Endothelial cell of umbilical vein (primary cell): ENCODE results near the gene CACNA2D1. TPM values are rescaled to one million over a fixed set of nuclear protein-coding genes. Genes with fewer than 3 reads are reported as not detected.

Experiments
- BruUV-seq: library from RNA; stranded (reverse); fragments of 400-500 nt; replicated peaks from 2 replicates; lab custom pipeline; 2021; lab: Mats Ljungman, UMichigan
- CTCF ChIA-PET: fragments of 300-600, 350-600 bp; sonication (Branson Sonifier 250); formaldehyde crosslinking; loops from one replicate; lab custom pipeline; 2021; ENCODE audit warnings: antibody characterized with exemption, inconsistent platforms; lab: Charles Lee
- POLR2A ChIA-PET: fragments of 300-600, 350-600 bp; sonication (Branson Sonifier 250); formaldehyde crosslinking; loops from one replicate; lab custom pipeline; 2021; ENCODE audit warnings: antibody characterized with exemption, inconsistent platforms; lab: Charles Lee
- DNase-seq: peaks from one replicate; pipeline ENCODE4 v3.0.0-alpha.2; 2011; ENCODE audit warnings: low read depth, low spot score
- FAIRE-seq: peaks from 2 replicates; lab custom pipeline; 2011; peaks lifted over from hg19 to GRCh38; lab: Jason Lieb, UNC
- H2AFZ ChIP-seq: 2 replicates; pipeline ENCODE4 v1.6.0; 2012; ENCODE audit warnings: low read depth, low read length, control low read depth, inconsistent platforms
- H3K27ac ChIP-seq: 2 replicates; pipeline ENCODE4 v1.5.1; 2011; ENCODE audit warnings: low read depth, mild to moderate bottlenecking, control low read depth, low read length, moderate library complexity; ENCODE audit not compliant: insufficient read depth
- H3K27me3 ChIP-seq, 2 experiments: 2 replicates each; pipeline versions ENCODE4 v1.6.0 to v1.6.1; 2011; ENCODE audit warnings: low read length in 2 of 2, mixed read lengths in 1 of 2; ENCODE audit not compliant: control insufficient read depth in 2 of 2, insufficient read depth in 2 of 2
- H3K36me3 ChIP-seq, 2 experiments: 2 replicates in 1 of 2; 3 replicates in 1 of 2; pipeline ENCODE4 v1.5.1; 2011; ENCODE audit warnings: low read length in 2 of 2, mild to moderate bottlenecking in 1 of 2, moderate library complexity in 1 of 2; ENCODE audit not compliant: control insufficient read depth in 2 of 2, insufficient read depth in 2 of 2; ENCODE audit errors: extremely low read depth in 1 of 2
- H3K4me1 ChIP-seq: 3 replicates; pipeline ENCODE4 v1.5.1; 2011; ENCODE audit warnings: mild to moderate bottlenecking, low read length; ENCODE audit not compliant: control insufficient read depth, insufficient read depth; ENCODE audit errors: extremely low read depth
- H3K4me2 ChIP-seq: 2 replicates; pipeline ENCODE4 v1.6.1; 2011; ENCODE audit warnings: low read length, control low read depth, mixed read lengths; ENCODE audit not compliant: insufficient read depth
- H3K4me3 ChIP-seq, 3 experiments: fragments of 200-600 bp in 1 of 3; sonication (generic), shearing (Covaris generic) in 1 of 3; replicated peaks in 1 of 3; 2 replicates each; pipeline ENCODE4 v1.5.1; 2011 to 2016; ENCODE audit warnings: control low read depth in 3 of 3, low read length in 3 of 3, mild to moderate bottlenecking in 2 of 3, inconsistent platforms in 1 of 3, low read depth in 1 of 3, moderate library complexity in 1 of 3; ENCODE audit not compliant: insufficient read depth in 1 of 3
- H3K79me2 ChIP-seq: 2 replicates; pipeline ENCODE4 v1.6.0; 2012; ENCODE audit warnings: low read length, inconsistent platforms; ENCODE audit not compliant: control insufficient read depth, insufficient read depth
- H3K9ac ChIP-seq: replicated peaks from 2 replicates; pipeline ENCODE3; 2011; ENCODE audit warnings: low read length, control low read depth; ENCODE audit not compliant: insufficient read depth; ENCODE audit errors: extremely low read depth
- H3K9me1 ChIP-seq: replicated peaks from 3 replicates; pipeline ENCODE4 v1.6.0; 2011; ENCODE audit warnings: mild to moderate bottlenecking, low read length; ENCODE audit not compliant: control insufficient read depth, insufficient read depth; ENCODE audit errors: extremely low read depth
- H3K9me3 ChIP-seq: replicated peaks from 2 replicates; pipeline ENCODE4 v1.5.1; 2012; ENCODE audit warnings: low read length, inconsistent platforms; ENCODE audit not compliant: control insufficient read depth, insufficient read depth
- H4K20me1 ChIP-seq: replicated peaks from 2 replicates; pipeline ENCODE3; 2011; ENCODE audit warnings: mild to moderate bottlenecking, low read length; ENCODE audit not compliant: control insufficient read depth, insufficient read depth; ENCODE audit errors: extremely low read depth
- CTCF ChIP-seq, 2 donors: IDR thresholded peaks; 1 replicate in 1 of 2; 2 replicates in 1 of 2; pipeline ENCODE4 v1.5.1; 2011; ENCODE audit warnings: low read length in 2 of 2, mild to moderate bottlenecking in 2 of 2, moderate library complexity in 2 of 2, control low read depth in 1 of 2, inconsistent platforms in 1 of 2, low read depth in 1 of 2; ENCODE audit not compliant: insufficient read depth in 1 of 2; ENCODE audit errors: extremely low read depth in 1 of 2
- EZH2 ChIP-seq: IDR thresholded peaks from 2 replicates; pipeline ENCODE4 v1.6.1; 2012; ENCODE audit warnings: borderline replicate concordance, low read depth, mild to moderate bottlenecking, moderate library complexity, low read length, inconsistent platforms; ENCODE audit not compliant: severe bottlenecking
- FOS ChIP-seq: IDR thresholded peaks from 2 replicates; pipeline ENCODE4 v1.6.1; 2011; ENCODE audit warnings: mild to moderate bottlenecking, low read length, moderate library complexity, borderline replicate concordance; ENCODE audit not compliant: insufficient read depth
- GATA2 ChIP-seq: IDR thresholded peaks from 2 replicates; pipeline ENCODE4 v1.7.0; 2011; ENCODE audit warnings: low read depth, mild to moderate bottlenecking, moderate library complexity, mixed read lengths, low read length; ENCODE audit not compliant: insufficient read length, insufficient read depth
- JUN ChIP-seq: IDR thresholded peaks from 2 replicates; pipeline ENCODE4 v1.6.1; 2011; ENCODE audit warnings: borderline replicate concordance, low read depth; ENCODE audit not compliant: insufficient read length, insufficient read depth
- MYC ChIP-seq: IDR thresholded peaks from one replicate; pipeline ENCODE4 v1.6.1; 2011; ENCODE audit warnings: mild to moderate bottlenecking, low read depth, low read length
- POLR2A ChIP-seq: IDR thresholded peaks from 2 replicates; pipeline ENCODE4 v1.6.1; 2012; ENCODE audit warnings: low read depth, mild to moderate bottlenecking, control low read depth, low read length
- POLR2AphosphoS5 ChIP-seq: IDR thresholded peaks from 2 replicates; pipeline ENCODE4 v1.6.1; 2012; ENCODE audit warnings: low read depth, mild to moderate bottlenecking, control low read depth, low read length, moderate library complexity; ENCODE audit not compliant: insufficient read depth
- dilution Hi-C: fragments of 300-500 bp; cut with MboI; formaldehyde crosslinking; loops from one replicate; pipeline ENCODE4 v1.15.0; 2019; ENCODE audit warnings: low sequenced_read_pairs; ENCODE audit not compliant: extremely low pct_ligation_motif_present
- intact Hi-C: fragments of 100-400 bp; cut with micrococcal nuclease; formaldehyde crosslinking; loops from one replicate; pipeline ENCODE4 v1.10.0; 2022
- polyA plus RNA-seq, 4 experiments: library from polyadenylated mRNA; depleted of rRNA in 3 of 4; stranded (reverse) in 3 of 4; unstranded in 1 of 4; fragments of >200 nt; gene quantifications; 2 replicates each; pipeline versions ENCODE4 v1.2.1 to v1.2.3, GENCODE V29; 2011 to 2012; ENCODE audit warnings: missing spikeins in 1 of 4
- total RNA-seq: library from RNA; stranded (reverse); gene quantifications from 2 replicates; pipeline ENCODE4 v1.2.3, GENCODE V29; 2021
- TF ChIP-seq, protein P1 (sequence below): IDR thresholded peaks from 2 replicates; pipeline ENCODE4 v1.6.1; 2011; ENCODE audit not compliant: insufficient read depth, insufficient read length

Gene CACNA2D1
- total and polyA plus RNA-seq, 2 donors (not counting 3 experiments of a cell fraction or from before 2014, with no cell fraction given): 4.1 to 38.6 TPM

- Histone ChIP-seq H2AFZ (no peak overlapping the region), H3K27me3 (no peaks in the 10 kb centered on the region), H3K4me2 (no peak overlapping the region), H3K4me3 (no peak overlapping the region), H3K79me2 (no peaks in the 10 kb centered on the region), H3K27ac (no peak overlapping the region), H3K9me3 (no peaks in the 10 kb centered on the region), H3K9ac (no peak overlapping the region), H4K20me1 (no peaks in the 10 kb centered on the region), H3K4me1 (no peaks in the 10 kb centered on the region), H3K36me3 (no peaks in the 10 kb centered on the region), H3K9me1 (no peaks in the 10 kb centered on the region)
- ChIA-PET CTCF (no interaction called here), POLR2A (no interaction called here)
- dilution Hi-C loops: no loop called here
- DNase-seq: no peak
- no TSS peak for BruUV-seq
- TF ChIP-seq JUN (no peak), POLR2A (no peak), POLR2AphosphoS5 (no peak), EZH2 (no peak), CTCF (IDR thresholded peaks at IDR 0.05; ENCODE audit: extremely low read depth in 1 of 2, insufficient read depth in 1 of 2, low read depth in 1 of 2, low read length in 2 of 2) (no peak), FOS (no peak), MYC (no peak), GATA2 (no peak)
- TF ChIP-seq, protein P1, sequence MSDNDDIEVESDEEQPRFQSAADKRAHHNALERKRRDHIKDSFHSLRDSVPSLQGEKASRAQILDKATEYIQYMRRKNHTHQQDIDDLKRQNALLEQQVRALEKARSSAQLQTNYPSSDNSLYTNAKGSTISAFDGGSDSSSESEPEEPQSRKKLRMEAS: no peak
- intact Hi-C loops: no loop called here
- no peak for FAIRE-seq
Measured at GRCh38 chr7:82098414-82098813, 345.2 kb downstream of the CACNA2D1 start.
